T-helper 1 cell treated with Interleukin-12 subunit alpha and Interleukin-12 subunit beta and Interleukin-4 antibody, amounts not matched to agents 30 μg/mL and 1 μg/mL, for 36 hours (primary cell): ENCODE measurements around the gene METTL5.
"Not testable (repeated sequence)": the region's sequence is repeated elsewhere in the genome, so short reads cannot be mapped to it uniquely, and the experiment has no call there.

ENCODE experiments used
- H3K27ac Mint-ChIP-seq: one replicate; pipeline ENCODE4 v1.8.0; 2021; ENCODE audit warnings: mild to moderate bottlenecking, mixed read lengths
- H3K27me3 Mint-ChIP-seq: one replicate; pipeline ENCODE4 v1.8.0; 2021; ENCODE audit warnings: low read depth, mixed read lengths
- H3K36me3 Mint-ChIP-seq: one replicate; pipeline ENCODE4 v1.8.0; 2021; ENCODE audit warnings: low read depth, mixed read lengths
- H3K4me1 Mint-ChIP-seq: one replicate; pipeline ENCODE4 v1.8.0; 2021; ENCODE audit warnings: low read depth, mixed read lengths
- H3K4me3 Mint-ChIP-seq: one replicate; pipeline ENCODE4 v1.8.0; 2021; ENCODE audit warnings: mild to moderate bottlenecking, moderate library complexity, mixed read lengths
- H3K9me3 Mint-ChIP-seq: one replicate; pipeline ENCODE4 v1.8.0; 2021; ENCODE audit warnings: mixed read lengths

METTL5 gene

DNA sequence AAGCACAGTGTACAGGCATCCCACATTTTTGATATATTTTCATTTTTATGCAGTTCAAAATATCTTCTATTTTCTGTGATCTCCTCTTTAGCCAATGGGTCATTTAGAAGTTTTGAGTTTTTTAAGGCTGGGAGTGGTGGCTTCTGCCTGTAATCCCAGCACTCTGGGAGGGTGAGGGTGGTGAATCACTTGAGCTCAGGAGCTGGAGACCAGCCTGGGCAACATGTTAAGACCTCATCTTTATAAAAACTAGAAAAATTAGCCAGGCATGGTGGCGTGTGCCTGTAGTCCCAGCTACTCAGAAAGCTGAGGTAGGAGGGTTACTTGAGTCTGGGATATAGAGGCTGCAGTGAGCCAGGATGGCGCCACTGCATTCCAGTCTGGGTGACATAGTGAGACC is 20.3 kb upstream of the METTL5 start:
- H3K36me3 Mint-ChIP-seq: peaks cover 11% of the 10 kb centered on the region
- H3K27ac Mint-ChIP-seq: no peak overlapping the region
- no peaks in the 10 kb centered on the region for H3K27me3 Mint-ChIP-seq
- H3K4me3 Mint-ChIP-seq: no peak overlapping the region
- H3K4me1 Mint-ChIP-seq: peaks cover 8% of the 10 kb centered on the region
- H3K9me3 Mint-ChIP-seq: peaks cover 5% of the 10 kb centered on the region

DNA sequence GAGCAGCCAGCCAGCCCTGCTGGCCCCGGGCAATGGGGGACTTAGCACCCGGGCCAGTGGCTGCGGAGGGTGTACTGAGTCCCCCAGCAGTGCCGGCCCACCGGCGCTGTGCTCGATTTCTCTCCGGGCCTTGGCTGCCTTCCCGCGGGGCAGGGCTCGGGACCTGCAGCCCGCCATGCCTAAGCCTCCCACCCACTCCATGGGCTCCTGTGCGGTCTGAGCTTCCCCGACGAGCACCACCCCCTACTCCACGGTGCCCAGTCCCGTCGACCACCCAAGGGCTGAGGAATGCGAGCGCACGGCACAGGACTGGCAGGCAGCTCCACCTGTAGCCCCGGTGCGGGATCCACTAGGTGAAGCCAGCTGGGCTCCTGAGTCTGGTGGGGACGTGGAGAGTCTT is 16.9 kb upstream of the METTL5 start:
- not testable (repeated sequence) for H3K27me3 Mint-ChIP-seq, H3K27ac Mint-ChIP-seq, H3K36me3 Mint-ChIP-seq, H3K4me3 Mint-ChIP-seq, H3K4me1 Mint-ChIP-seq, H3K9me3 Mint-ChIP-seq

- H3K27ac Mint-ChIP-seq: no peak overlapping the region
- H3K9me3 Mint-ChIP-seq: no peaks in the 10 kb centered on the region
- no peaks in the 10 kb centered on the region for H3K36me3 Mint-ChIP-seq
- H3K4me1 Mint-ChIP-seq: peaks cover 5% of the 10 kb centered on the region
- H3K4me3 Mint-ChIP-seq: no peak overlapping the region
- no peaks in the 10 kb centered on the region for H3K27me3 Mint-ChIP-seq
Measured at GRCh38 chr2:169840747-169841142, 16.0 kb upstream of the METTL5 start.

- no peak overlapping the region for H3K27ac Mint-ChIP-seq
- peaks cover 5% of the 10 kb centered on the region for H3K4me1 Mint-ChIP-seq
- no peaks in the 10 kb centered on the region for H3K36me3 Mint-ChIP-seq
- H3K4me3 Mint-ChIP-seq: no peak overlapping the region
- H3K27me3 Mint-ChIP-seq: no peaks in the 10 kb centered on the region
- no peaks in the 10 kb centered on the region for H3K9me3 Mint-ChIP-seq
Measured at GRCh38 chr2:169839954-169840746, 15.4 kb upstream of the METTL5 start.

- no peak overlapping the region for H3K4me3 Mint-ChIP-seq
- H3K27me3 Mint-ChIP-seq: no peaks in the 10 kb centered on the region
- peaks cover 10% of the 10 kb centered on the region for H3K4me1 Mint-ChIP-seq
- no peaks in the 10 kb centered on the region for H3K36me3 Mint-ChIP-seq
- H3K27ac Mint-ChIP-seq: no peak overlapping the region
- no peaks in the 10 kb centered on the region for H3K9me3 Mint-ChIP-seq
Measured at GRCh38 chr2:169838743-169839489, 14.2 kb upstream of the METTL5 start.

DNA sequence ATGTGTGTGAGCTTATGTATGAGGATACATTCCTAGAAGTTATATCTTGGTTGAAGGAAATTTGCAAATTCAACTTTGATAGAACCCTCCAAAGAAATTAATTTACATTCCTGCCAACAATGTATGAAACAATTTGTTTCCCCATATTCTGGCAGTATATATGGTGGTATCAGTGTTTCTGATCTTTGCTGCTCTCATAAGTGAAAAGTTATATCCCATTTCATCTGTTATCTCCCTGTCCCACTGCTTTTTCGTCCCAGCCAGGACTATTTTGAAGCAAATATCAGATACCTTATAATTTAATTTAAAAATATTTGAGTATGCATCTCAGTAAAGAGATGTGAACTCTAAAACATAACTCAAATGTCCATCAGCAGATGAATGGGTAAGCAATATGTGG is 9.7 kb upstream of the METTL5 start:
- H3K4me1 Mint-ChIP-seq: peaks cover 14% of the 10 kb centered on the region
- H3K27ac Mint-ChIP-seq: no peak overlapping the region
- H3K27me3 Mint-ChIP-seq: no peaks in the 10 kb centered on the region
- H3K4me3 Mint-ChIP-seq: no peak overlapping the region
- H3K9me3 Mint-ChIP-seq: no peaks in the 10 kb centered on the region
- peaks cover 1% of the 10 kb centered on the region for H3K36me3 Mint-ChIP-seq

DNA sequence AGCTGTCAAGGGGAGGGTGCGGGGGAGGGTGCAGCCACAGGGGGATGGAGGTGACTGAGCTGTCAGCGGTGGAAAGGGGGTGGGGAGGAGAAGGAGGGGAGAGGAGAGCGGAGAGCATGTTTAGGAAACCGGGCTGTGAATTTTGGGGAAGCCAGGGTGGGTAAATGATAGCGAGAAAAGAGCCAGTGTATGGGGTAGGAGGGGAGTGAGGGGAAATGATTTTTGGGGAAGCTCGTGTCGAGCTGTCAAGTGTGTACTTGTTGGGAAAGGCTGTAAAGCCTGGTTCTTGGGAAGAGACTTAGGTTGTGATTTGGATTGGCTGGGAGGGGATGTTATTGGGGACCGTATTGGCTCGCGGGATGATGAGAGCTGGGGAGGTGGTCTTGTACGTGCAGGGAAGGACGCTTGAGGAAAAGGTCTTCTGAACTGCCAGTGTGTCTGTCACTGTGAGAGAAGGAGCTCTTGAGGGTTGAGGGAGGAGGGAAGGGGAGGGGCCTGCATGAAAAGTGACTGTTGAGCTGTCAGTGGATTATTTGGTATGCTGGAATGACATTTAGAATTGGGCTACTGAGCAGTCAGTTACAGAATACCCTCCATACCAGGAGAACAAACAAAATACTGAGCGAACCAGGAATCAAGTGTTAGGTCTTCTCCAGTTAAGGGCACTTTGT is 3.6 kb upstream of the METTL5 start:
- H3K4me3 Mint-ChIP-seq: peak overlapping the region; percentile 99
- H3K27ac Mint-ChIP-seq: peak overlapping the region; percentile 92
- H3K36me3 Mint-ChIP-seq: peaks cover 6% of the 10 kb centered on the region
- no peaks in the 10 kb centered on the region for H3K9me3 Mint-ChIP-seq
- no peaks in the 10 kb centered on the region for H3K27me3 Mint-ChIP-seq
- peaks cover 35% of the 10 kb centered on the region for H3K4me1 Mint-ChIP-seq

GRCh38 chr2:169827272-169828140 is 2.8 kb upstream of the METTL5 start, which contains the start of gene UBR3:
Gene UBR3, plus strand, starts transcription at chr2:169827454. Its CDS starts 54 bp downstream, at chr2:169827508.
- H3K4me3 Mint-ChIP-seq: peak within 1 kb of the TSS; percentile 99
- H3K36me3 Mint-ChIP-seq: peaks cover 9% of the 10 kb centered on the region
- peaks cover 40% of the 10 kb centered on the region for H3K4me1 Mint-ChIP-seq
- H3K27ac Mint-ChIP-seq: peak within 1 kb of the TSS; percentile 92
- no peaks in the 10 kb centered on the region for H3K27me3 Mint-ChIP-seq
- no peaks in the 10 kb centered on the region for H3K9me3 Mint-ChIP-seq

GRCh38 chr2:169823996-169824372 is 721 bp downstream of the METTL5 start:
- Mint-ChIP-seq H3K4me3 (peak overlapping the region; percentile 81), H3K27ac (peak overlapping the region; percentile 53), H3K36me3 (peaks cover 17% of the 10 kb centered on the region), H3K27me3 (no peaks in the 10 kb centered on the region), H3K4me1 (peaks cover 46% of the 10 kb centered on the region), H3K9me3 (no peaks in the 10 kb centered on the region)

GRCh38 chr2:169822785-169823392 is 1.8 kb downstream of the METTL5 start:
- Mint-ChIP-seq H3K4me3 (peak overlapping the region; percentile 64), H3K27ac (no peak overlapping the region), H3K36me3 (peaks cover 20% of the 10 kb centered on the region), H3K9me3 (no peaks in the 10 kb centered on the region), H3K27me3 (no peaks in the 10 kb centered on the region), H3K4me1 (peaks cover 37% of the 10 kb centered on the region)

GRCh38 chr2:169822036-169822435 is 2.7 kb downstream of the METTL5 start:
- no peak overlapping the region for H3K27ac Mint-ChIP-seq
- H3K36me3 Mint-ChIP-seq: peaks cover 28% of the 10 kb centered on the region
- H3K27me3 Mint-ChIP-seq: no peaks in the 10 kb centered on the region
- H3K4me3 Mint-ChIP-seq: no peak overlapping the region
- peaks cover 36% of the 10 kb centered on the region for H3K4me1 Mint-ChIP-seq
- H3K9me3 Mint-ChIP-seq: peaks cover 5% of the 10 kb centered on the region

- not testable (repeated sequence) for H3K4me3 Mint-ChIP-seq, H3K27me3 Mint-ChIP-seq, H3K27ac Mint-ChIP-seq, H3K9me3 Mint-ChIP-seq
- Mint-ChIP-seq H3K36me3 (peaks cover 41% of the 10 kb centered on the region), H3K4me1 (peaks cover 33% of the 10 kb centered on the region)
Measured at GRCh38 chr2:169820101-169820500, 4.6 kb downstream of the METTL5 start.

GRCh38 chr2:169819106-169819505 is 5.6 kb downstream of the METTL5 start:
- Mint-ChIP-seq H3K4me1 (peaks cover 28% of the 10 kb centered on the region), H3K36me3 (peaks cover 41% of the 10 kb centered on the region), H3K27me3 (no peaks in the 10 kb centered on the region), H3K27ac (no peak overlapping the region), H3K9me3 (peaks cover 9% of the 10 kb centered on the region), H3K4me3 (no peak overlapping the region)

- no peaks in the 10 kb centered on the region for H3K27me3 Mint-ChIP-seq
- H3K36me3 Mint-ChIP-seq: peaks cover 40% of the 10 kb centered on the region
- no peak overlapping the region for H3K27ac Mint-ChIP-seq
- no peak overlapping the region for H3K4me3 Mint-ChIP-seq
- peaks cover 21% of the 10 kb centered on the region for H3K4me1 Mint-ChIP-seq
- peaks cover 9% of the 10 kb centered on the region for H3K9me3 Mint-ChIP-seq
Measured at GRCh38 chr2:169818241-169818640, 6.5 kb downstream of the METTL5 start.
